K562 (cell line): ENCODE measurements around the gene TAF1B. TPM values are rescaled to one million over a fixed set of nuclear protein-coding genes. Genes with fewer than 3 reads are reported as not detected.

Experiments
- CBX1 ChIP-seq: sonication (generic); IDR thresholded peaks from 2 replicates; pipeline ENCODE4 v1.6.1; 2016; ENCODE audit warnings: antibody characterized with exemption, low read depth, mild to moderate bottlenecking
- CBX3 ChIP-seq, 2 experiments: IDR thresholded peaks; 1 replicate in 1 of 2; 2 replicates in 1 of 2; pipeline ENCODE4 v1.6.1; 2012; ENCODE audit warnings: inconsistent platforms in 2 of 2, low read length in 2 of 2, borderline replicate concordance in 1 of 2, control low read depth in 1 of 2
- DDX20 ChIP-seq: fragments of 450-650 bp; IDR thresholded peaks from 2 replicates; pipeline ENCODE4 v1.6.1; 2016; ENCODE audit warnings: missing genetic modification characterization, low read depth, mild to moderate bottlenecking, missing compliant biosample characterization, moderate library complexity
- DIDO1 ChIP-seq: fragments of 450-650 bp; IDR thresholded peaks from 2 replicates; pipeline ENCODE4 v1.6.1; 2016; ENCODE audit warnings: low read depth, missing biosample characterization, missing genetic modification characterization
- FOXJ2 ChIP-seq: fragments of 200-800 bp; sonication (Bioruptor generic); IDR thresholded peaks from 2 replicates; pipeline ENCODE4 v1.6.1; 2016; ENCODE audit warnings: missing genetic modification characterization, missing compliant biosample characterization
- HMGN3 ChIP-seq: IDR thresholded peaks from 2 replicates; pipeline ENCODE4 v1.6.1; 2011; ENCODE audit warnings: borderline replicate concordance, low read depth, mild to moderate bottlenecking, mixed read lengths, low read length; ENCODE audit not compliant: insufficient read length; ENCODE audit errors: extremely low read depth
- LEF1 ChIP-seq: fragments of 450-650 bp; IDR thresholded peaks from 2 replicates; pipeline ENCODE4 v1.6.1; 2016; ENCODE audit warnings: mild to moderate bottlenecking
- NR4A1 ChIP-seq, 2 experiments: fragments of 250-450 bp in 1 of 2; fragments of 450-650 bp in 1 of 2; sonication (Bioruptor Pico) in 1 of 2; IDR thresholded peaks; 2 replicates each; pipeline versions ENCODE4 v1.4.0 to v1.6.1; 2016 to 2020; ENCODE audit warnings: mild to moderate bottlenecking in 2 of 2, missing compliant biosample characterization in 1 of 2, missing genetic modification characterization in 1 of 2, moderate library complexity in 1 of 2
- NUFIP1 ChIP-seq: fragments of 450-650 bp; IDR thresholded peaks from 2 replicates; pipeline ENCODE4 v1.6.1; 2018; ENCODE audit not compliant: partially characterized antibody
- RHOXF2B ChIP-seq: fragments of 250-450 bp; sonication (Bioruptor Pico); conservative IDR thresholded peaks from 2 replicates; pipeline ENCODE4 v1.5.1; 2021
- RUNX1 ChIP-seq: sonication (generic); IDR thresholded peaks from 2 replicates; pipeline ENCODE4 v1.6.1; 2016; ENCODE audit warnings: antibody characterized with exemption, low read depth
- SMC3 ChIP-seq: conservative IDR thresholded peaks from 2 replicates; pipeline ENCODE4 v1.6.1; 2011; ENCODE audit warnings: low read depth, low read length, improper control_type of control experiment; ENCODE audit not compliant: insufficient read depth
- SREBF1 ChIP-seq: fragments of 150-350 bp; IDR thresholded peaks from 2 replicates; pipeline ENCODE4 v1.6.1; 2014; ENCODE audit warnings: antibody characterized with exemption, low read depth, low read length, borderline replicate concordance
- USF1 ChIP-seq: sonication (generic); formaldehyde crosslinking; IDR thresholded peaks from 2 replicates; pipeline ENCODE4 v1.9.0; 2022; ENCODE audit warnings: mild to moderate bottlenecking, missing genetic modification reagents
- ZNF311 ChIP-seq: fragments of 250-450 bp; sonication (Bioruptor Pico); IDR thresholded peaks from 2 replicates; pipeline ENCODE4 v1.4.0; 2020; ENCODE audit warnings: mild to moderate bottlenecking, moderate library complexity
- ZNF398 ChIP-seq: fragments of 250-450 bp; sonication (Bioruptor Pico); IDR thresholded peaks from 2 replicates; pipeline ENCODE4 v1.8.0; 2021; ENCODE audit warnings: moderate library complexity, mild to moderate bottlenecking, inconsistent platforms
- ZNF639 ChIP-seq, 2 experiments: fragments of 200-800 bp in 1 of 2; sonication (Bioruptor generic) in 1 of 2; sonication (generic) in 1 of 2; formaldehyde crosslinking in 1 of 2; IDR thresholded peaks in 1 of 2; conservative IDR thresholded peaks in 1 of 2; 2 replicates each; pipeline versions ENCODE4 v1.5.0 to v1.6.1; 2016 to 2020; ENCODE audit warnings: missing compliant biosample characterization in 1 of 2, missing genetic modification characterization in 1 of 2, missing genetic modification reagents in 1 of 2
- polyA plus RNA-seq, 8 experiments: library from polyadenylated mRNA; depleted of rRNA in 4 of 8; stranded (reverse) in 5 of 8; unstranded in 3 of 8; fragments of >200 nt; fragmentation: Nextera tagmentation in 2 of 8; fragmentation: Illumina TruSeq in 1 of 8; extraction: Ambion mirVana in 2 of 8; extraction: Trizol in 1 of 8; gene quantifications; 2 replicates each; pipeline versions ENCODE4 v1.2.1 to v1.2.3, GENCODE V29; 2011 to 2014; ENCODE audit warnings: inconsistent platforms in 1 of 8, missing spikeins in 1 of 8
- total RNA-seq, 7 experiments: library from RNA; depleted of rRNA in 6 of 7; stranded (reverse); fragments of >200 nt in 6 of 7; fragmentation: Illumina TruSeq in 2 of 7; extraction: Trizol in 2 of 7; gene quantifications; 2 replicates each; pipeline versions ENCODE4 v1.2.1 to v1.2.3, GENCODE V29; 2011 to 2021; ENCODE audit warnings: low replicate concordance in 1 of 7
- TF ChIP-seq, protein P1 (sequence below): fragments of 250-450 bp; sonication (Bioruptor Pico); IDR thresholded peaks from 2 replicates; pipeline ENCODE4 v1.5.0; 2021; ENCODE audit warnings: mild to moderate bottlenecking, moderate library complexity

TAF1B gene
- total and polyA plus RNA-seq, 9 of the 15 experiments (the other 6 are each of a cell fraction or from before 2014, with no cell fraction given) = 8.8 to 25.1 (median 17.3) TPM

DNA sequence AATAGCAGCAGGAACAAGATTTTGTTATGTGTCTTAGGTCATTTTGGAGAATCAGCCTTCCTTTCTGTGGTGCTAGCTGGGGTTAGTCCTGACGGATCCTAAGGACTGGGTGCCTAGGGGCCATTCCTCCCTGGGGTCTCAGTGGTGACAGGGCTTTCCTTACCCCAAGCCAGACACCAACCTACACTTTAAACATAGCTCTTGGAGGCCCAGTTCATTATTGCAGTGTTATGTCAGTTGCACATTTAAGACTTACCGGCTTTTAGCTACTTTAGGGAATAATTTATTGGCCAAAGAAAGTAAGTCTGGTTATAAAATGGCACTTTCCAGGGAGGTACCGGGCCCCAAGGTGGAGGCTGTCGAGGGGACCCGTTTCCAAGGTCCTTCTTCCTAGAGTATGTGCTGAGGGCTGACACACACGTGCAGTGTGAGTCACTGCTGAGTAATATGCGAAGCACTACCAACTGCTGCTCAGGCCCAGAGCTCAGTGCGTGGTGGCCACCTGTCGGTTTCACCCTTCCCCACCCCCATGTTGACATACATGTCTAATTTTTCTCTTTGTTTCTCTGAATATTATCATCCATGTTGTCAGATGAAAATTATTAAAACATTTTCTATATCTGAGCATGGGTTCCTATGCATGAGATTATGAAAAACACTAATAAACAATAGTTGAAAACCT, 71.3 kb downstream of the TAF1B start (continued):
- no peak for TF ChIP-seq ZNF311 (CRISPR knock-in tag)
- TF ChIP-seq ZNF639 (CRISPR knock-in tag; conservative IDR thresholded peaks at IDR 0.05 in 1 of 2, IDR thresholded peaks at IDR 0.05 in 1 of 2) = no peak
- TF ChIP-seq USF1 (CRISPR knock-in tag) = peak; percentile 76
- TF ChIP-seq RHOXF2B (CRISPR knock-in tag) = no peak
- no peak for TF ChIP-seq NUFIP1
- TF ChIP-seq FOXJ2 = no peak
- TF ChIP-seq SMC3 = 0 out of 2 replicates have a peak, but pooled peaks have one; percentile 26
- TF ChIP-seq LEF1 = peak; percentile 44; the same call in 1 of the 2 replicates
- no peak for TF ChIP-seq DDX20 (tag)
- TF ChIP-seq SREBF1 = no peak
- peak in 1 of 2 experiments; percentile 84; a peak in 1 of 3 replicates for TF ChIP-seq CBX3 (IDR thresholded peaks at IDR 0.05; ENCODE audit: borderline replicate concordance in 1 of 2, low read length in 2 of 2)
- no peak for TF ChIP-seq RUNX1
- no peak for TF ChIP-seq NR4A1 (CRISPR knock-in tag; IDR thresholded peaks at IDR 0.05)
- TF ChIP-seq NR4A1 (tag; IDR thresholded peaks at IDR 0.05) = 0 out of 2 replicates have a peak, but pooled peaks have one; percentile 45
- TF ChIP-seq ZNF398 (CRISPR knock-in tag) = no peak
- TF ChIP-seq DIDO1 (tag) = 0 out of 2 replicates have a peak, but pooled peaks have one; percentile 20
- TF ChIP-seq CBX1 = no peak
- TF ChIP-seq, protein P1, sequence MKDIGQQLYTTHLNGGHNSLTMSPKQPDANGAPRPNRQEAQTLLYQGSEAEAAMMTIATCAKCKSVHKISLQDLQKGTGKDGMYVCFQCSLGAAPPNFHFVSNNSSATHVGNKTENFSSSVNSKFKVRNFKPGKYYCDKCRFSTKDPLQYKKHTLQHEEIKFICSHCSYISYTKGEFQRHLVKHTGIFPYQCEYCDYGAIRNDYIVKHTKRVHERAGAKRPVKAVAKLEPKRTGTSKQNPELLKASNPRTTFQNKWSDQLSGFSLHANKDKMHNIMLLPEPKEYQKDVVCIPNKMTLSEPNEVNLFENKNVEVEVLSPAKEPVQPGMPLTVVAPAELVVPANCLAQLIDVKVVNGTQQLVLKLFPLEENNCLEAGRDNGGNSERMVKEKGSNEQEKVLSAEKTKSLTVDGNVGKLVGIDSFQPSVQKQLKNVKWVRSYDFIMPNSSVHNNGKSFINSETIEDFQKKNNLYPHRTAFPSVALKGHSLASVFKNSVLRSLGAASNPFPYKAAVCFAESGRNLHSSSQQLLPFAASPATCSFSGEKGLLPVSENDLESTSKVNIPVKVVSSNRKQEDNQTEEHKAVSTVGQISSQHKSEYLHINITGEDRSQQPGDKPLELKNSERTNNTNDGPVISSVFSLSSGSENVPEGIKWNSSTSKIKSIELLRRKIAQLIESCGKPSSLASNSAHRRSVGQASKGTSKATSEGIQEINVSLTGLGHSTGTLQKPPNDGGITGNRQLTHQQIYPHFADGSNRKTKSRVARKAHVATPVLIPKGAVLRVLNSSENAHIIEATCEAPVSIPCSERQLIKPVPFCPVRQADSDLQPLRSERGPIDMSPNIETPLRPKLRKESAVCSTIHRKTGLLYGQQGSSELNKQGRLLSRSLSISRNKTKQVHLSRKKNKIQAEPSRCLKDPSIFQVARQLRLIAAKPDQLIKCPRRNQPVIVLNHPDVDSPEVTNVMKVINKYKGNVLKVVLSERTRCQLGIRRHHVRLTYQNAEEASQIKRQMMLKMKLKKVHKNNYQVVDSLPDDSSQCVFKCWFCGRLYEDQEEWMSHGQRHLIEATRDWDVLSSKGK = no peak
- no peak for TF ChIP-seq HMGN3
